ENCODE data around the gene TTLL1.

Gene TTLL1

GRCh38 chr22:43088984-43089717 lies at the start of gene TTLL1:
TSS of gene TTLL1 (minus strand) at chr22:43089391. CDS start at chr22:43075586, 13,805 bp downstream.
- peak; percentile 79 for DNase-seq (ENCODE audit: low read depth)

- no peak for DNase-seq (ENCODE audit: low read depth)
These were observed 47.6 kb upstream of the TTLL1 start for GRCh38 chr22:43136801-43137200.

- no peak for DNase-seq (ENCODE audit: low read depth)
These were observed 47.1 kb upstream of the TTLL1 start for GRCh38 chr22:43136255-43136654.

DNA sequence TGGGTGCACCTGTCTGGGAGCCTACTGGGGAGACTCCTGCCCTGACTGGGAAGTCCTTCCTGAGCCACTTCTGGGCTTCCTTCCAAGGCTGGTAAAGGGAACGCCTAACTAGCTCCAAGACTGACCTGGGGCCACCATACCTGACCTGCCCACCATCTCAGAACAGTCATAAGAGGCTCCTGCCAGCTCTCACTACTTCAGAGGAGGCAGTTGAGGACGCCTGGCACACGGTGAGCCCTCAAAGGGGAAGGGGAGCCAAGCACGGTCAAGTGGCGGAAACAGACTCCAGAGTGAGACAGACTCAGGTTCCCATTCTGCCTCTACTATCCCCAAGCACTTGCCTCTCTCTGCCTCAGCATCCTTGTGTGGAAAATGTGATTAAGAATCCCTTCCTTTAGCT lies 46.4 kb upstream of the TTLL1 start:
- no peak for DNase-seq (ENCODE audit: low read depth)

GRCh38 chr22:43134553-43134952 lies 45.4 kb upstream of the TTLL1 start:
- no peak for DNase-seq (ENCODE audit: low read depth)

DNA sequence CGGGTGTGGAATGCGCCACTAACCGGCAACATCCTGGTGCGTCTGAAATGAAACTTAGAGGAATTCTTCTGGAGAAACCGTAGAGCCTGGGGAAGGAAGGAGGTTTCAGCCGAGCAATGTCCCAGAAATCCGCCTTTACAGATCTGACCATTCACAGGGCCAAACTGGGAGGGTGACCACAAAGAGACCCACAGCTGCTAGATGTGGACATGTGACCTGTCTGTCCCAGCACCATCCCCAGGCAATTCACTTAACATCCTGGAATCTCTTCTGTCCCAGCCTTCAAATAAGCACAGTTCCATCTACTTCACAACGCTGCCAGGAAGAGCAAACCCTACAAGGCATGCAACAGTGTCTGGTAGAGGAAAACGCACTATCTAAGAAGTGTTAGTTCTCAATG lies 44.2 kb upstream of the TTLL1 start:
- no peak for DNase-seq (ENCODE audit: low read depth)

DNA sequence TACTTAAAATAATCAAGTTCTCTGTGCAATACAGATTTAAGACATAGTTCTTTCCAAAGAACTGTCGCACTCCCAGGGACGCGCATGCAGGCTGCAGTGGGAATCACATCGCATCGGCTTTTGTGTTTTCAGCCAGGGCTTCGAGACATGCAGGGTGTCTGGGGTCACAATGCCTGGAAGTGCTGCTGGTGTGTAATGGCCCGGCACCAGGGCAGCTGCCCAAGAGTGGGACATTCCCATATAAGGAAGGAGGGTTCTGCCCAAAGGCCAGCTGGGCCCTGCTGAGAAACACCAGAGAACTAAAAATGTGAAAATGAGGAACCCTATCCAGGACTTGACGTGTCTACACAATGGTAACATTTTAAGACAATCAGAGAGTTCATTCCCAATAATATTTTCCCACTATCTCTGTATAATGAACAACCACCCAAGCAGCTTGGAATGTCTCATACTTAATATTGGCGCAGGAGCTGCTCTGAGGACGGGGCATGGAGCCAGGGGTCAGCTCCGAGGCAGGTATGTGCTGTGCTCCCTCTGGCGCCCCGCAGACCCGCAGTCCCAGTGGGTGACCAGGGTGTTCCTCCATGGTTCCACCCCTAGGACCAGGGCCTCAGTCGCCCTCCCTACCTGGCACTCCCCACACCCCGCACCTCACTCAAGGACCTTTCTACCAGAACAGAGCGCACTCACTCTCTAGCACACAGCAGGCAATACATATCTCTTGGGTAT lies 42.7 kb upstream of the TTLL1 start:
- no peak for DNase-seq (ENCODE audit: low read depth)

GRCh38 chr22:43129426-43130425 lies 40.5 kb upstream of the TTLL1 start:
- DNase-seq (ENCODE audit: low read depth): no peak

- no peak for DNase-seq (ENCODE audit: low read depth)
These were observed 39.8 kb upstream of the TTLL1 start for GRCh38 chr22:43128928-43129424.

DNA sequence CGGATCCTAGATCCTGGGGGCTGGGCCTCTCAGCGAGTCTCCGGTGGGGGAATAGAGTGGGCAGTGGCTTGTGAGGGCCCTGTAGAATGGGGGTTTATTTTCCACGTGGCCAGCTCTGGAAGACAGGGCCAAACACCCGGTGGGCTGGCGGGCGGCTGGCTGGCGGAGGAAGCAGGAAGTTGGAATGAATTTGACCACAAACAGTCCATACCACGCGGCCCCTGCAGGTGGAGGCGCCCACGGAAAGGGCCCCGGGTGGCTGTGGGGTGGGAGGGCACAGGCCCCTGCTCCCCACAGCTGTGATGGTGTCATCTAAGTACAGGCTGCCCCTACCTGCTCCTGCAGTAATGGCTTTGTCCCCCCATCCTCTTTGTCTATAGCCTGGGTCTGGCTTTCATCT lies 38.9 kb upstream of the TTLL1 start:
- no peak for DNase-seq (ENCODE audit: low read depth)

DNA sequence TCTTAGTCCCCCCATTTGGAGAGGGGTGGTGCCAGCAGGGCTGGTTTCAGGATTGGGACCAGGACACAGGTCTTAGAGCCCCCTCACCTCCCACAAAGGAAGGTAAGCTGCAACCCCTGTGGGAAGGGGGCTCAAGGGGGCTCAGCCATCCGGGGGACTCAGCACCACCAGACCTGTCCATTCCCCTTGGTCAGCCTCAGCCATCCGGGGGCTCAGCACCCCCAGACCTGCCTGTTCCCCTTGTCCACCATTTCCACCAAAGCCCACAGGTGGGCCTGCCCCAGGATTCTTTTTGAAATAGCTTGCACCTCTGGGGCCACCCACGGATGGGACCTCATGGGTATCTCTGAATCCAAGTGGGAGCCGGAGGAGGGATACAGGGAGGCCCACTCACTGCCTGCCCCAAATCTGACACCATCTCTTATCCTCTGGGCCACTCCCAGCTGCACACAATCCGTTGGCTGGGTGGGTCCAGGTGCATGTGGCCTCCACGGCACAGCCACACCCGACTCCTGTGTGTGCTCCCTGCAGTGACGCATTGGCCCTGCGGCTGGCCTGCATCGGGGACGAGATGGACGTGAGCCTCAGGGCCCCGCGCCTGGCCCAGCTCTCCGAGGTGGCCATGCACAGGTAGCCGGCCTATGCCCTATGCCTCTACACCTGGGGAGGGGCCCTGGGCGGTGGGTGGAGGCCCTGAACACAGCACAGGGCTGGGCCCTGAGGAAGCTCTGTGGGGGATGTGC lies 38.1 kb upstream of the TTLL1 start:
- no peak for DNase-seq (ENCODE audit: low read depth)

DNA sequence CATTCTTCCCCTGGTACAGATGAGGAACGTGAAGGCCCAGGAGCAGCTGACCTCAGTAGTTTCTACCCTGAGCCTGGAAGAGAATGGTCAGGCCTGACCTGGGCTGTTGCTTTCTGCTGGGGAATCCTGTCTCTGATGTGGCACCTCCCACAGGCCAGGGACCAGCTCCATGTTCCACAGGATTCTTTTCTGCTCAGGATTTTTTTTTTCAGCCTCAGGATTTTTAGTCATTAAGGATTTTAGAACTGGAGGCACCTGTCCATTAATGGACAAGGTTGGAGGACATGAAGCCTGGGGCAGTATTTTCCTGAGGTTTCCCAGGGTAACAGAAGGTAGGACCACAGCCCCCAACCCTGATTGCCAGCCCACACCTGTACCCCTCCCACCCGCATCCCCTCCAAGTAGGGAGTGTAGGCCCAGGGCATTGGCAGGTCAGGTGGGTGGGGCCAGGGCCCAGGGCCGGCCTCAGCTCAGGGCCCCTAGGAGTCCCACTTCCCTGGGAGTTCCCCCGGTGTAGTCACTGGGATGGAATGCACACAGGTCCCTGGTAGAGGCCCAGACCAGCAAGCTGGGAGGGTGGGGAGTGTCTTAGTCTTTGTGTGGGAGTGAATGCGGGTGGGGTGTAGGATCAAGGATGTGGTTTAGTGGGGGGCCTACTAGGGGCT lies 37.4 kb upstream of the TTLL1 start:
- no peak for DNase-seq (ENCODE audit: low read depth)

- DNase-seq (ENCODE audit: low read depth): no peak
These were observed 29.8 kb upstream of the TTLL1 start for GRCh38 chr22:43118953-43119458.

- DNase-seq (ENCODE audit: low read depth): no peak
These were observed 29.0 kb upstream of the TTLL1 start for GRCh38 chr22:43118024-43118849.

- DNase-seq (ENCODE audit: low read depth): no peak
These were observed 27.7 kb upstream of the TTLL1 start for GRCh38 chr22:43116932-43117331.

DNA sequence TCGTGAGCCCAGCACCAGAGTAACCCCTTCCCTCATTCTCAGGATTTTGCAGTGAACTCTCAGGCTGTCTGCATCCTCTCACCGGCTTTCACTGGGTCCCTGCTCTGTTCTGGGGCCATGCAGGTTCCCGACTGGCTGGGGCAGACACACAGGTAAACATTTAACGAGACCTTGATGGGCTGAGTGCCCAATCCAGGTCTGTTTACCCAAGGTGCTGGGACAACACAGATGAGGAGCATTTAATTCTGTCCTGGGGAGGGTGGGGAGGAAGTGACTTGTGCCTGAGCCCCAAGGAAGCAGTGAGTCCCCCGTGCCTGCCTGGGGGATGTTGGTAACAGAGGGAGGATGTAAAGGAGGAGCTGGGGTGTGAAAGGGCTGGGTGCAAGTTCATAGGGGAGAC lies 25.8 kb upstream of the TTLL1 start:
- no peak for DNase-seq (ENCODE audit: low read depth)

DNA sequence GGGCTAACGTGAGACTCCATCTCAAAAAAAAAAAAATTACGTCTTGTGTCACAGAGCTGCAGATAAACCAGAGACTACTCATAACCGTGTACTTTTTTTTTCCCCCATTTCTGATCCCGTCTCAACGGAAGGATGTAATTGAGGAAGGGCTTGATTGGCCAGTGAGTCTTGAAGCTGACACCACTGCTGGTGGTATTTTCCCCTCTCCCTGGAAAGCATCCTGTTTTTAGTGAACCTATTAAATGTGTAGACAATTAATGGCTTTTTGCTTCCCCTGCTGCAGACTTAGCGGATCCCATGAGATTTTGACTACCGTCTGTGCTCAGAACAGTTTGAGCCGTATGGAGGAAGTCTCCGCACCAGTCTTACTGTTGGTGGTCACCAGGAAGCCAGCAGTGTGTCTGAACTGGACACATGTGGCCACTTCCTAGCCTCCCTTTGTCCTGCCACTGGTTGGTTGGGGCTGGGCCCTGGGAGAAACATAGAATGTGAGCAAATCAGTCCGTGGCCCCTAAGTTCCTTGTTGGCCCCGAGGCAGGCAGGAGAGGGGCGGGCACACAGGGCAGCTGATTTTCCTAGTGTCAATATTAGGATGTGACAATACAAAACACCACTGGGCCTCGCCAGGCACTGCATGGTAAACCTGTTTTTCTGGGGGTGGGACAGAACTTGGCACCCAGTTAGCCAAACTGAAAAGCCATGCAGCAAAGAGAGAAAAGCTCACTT lies 24.5 kb upstream of the TTLL1 start:
- no peak for DNase-seq (ENCODE audit: low read depth)

DNA sequence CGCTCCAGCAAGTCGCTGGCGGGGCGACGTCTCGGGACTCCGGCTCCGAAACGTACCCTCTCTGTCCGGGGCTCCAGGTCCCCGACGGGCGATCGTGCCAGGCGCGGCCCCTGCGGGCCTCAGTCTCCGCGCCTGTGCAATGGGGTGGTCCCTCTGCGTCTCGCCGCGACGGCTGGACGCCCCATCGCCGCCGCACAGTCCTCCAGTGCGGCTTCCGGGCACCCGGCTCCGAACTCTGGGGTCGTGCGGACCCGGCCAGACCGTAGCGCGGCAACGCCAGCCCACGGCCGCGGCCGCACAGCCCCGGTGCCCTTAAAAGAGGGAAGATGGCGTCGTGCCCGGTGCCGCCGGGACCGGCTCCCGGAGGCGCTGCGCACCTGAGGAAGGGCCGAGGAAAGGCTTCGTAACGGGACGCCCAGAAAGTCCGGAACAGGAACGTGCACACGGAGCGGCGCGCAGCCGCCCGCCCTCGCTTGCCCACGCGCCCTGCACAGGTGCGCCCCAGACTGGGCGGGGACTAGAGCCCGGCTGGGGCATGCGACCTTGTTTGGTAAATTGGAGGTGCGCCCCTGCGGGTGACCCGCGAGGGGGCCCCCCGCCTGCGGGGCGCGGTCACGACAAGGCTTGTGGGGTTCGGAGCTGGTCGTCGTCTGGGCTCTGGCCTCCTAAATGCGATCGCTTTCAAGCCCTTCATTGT lies 21.9 kb upstream of the TTLL1 start:
- DNase-seq (ENCODE audit: low read depth): peak; percentile 22
